Ovary (tissue), 3 donors: Measurements from ENCODE around the gene FTHL17.

Source experiments
- POLR2A ChIP-seq: fragments of 450-650 bp; IDR thresholded peaks from one replicate; pipeline ENCODE4 v1.6.1; 2017; ENCODE audit warnings: antibody characterized with exemption, mild to moderate bottlenecking, moderate library complexity
- TF ChIP-seq, protein P1 (sequence below), 3 donors: fragments of 450-650 bp in 2 of 3; fragments of 200-600 bp in 1 of 3; IDR thresholded peaks; one replicate each; pipeline versions ENCODE4 v1.5.1 to v1.8.0; 2016 to 2022; ENCODE audit warnings: antibody characterized with exemption in 3 of 3, mild to moderate bottlenecking in 1 of 3
- donor health status: DM: no; HTN: no; CAD: no.

DNA sequence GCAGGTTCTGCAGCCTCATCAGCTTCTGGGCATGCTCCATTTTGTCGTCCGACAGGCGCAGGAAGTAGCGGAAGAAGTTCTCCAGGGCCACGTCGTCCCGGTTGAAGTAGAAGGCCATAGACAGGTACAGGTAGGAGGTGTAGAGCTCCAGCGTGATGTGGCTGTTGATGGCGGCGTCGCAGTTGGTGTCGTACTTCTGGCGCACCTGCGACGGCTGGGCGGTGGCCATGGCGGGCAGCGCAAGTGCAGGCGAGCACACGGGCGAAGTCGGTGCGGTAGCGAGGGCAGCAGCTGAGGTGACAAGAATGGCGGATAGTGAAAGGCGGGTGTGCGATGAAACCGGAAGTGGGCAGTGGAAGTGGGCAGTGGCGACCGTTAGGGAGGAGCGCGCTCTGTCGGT, at the start of gene FTHL17:
- TF ChIP-seq POLR2A, result no peak
- TF ChIP-seq, protein P1, sequence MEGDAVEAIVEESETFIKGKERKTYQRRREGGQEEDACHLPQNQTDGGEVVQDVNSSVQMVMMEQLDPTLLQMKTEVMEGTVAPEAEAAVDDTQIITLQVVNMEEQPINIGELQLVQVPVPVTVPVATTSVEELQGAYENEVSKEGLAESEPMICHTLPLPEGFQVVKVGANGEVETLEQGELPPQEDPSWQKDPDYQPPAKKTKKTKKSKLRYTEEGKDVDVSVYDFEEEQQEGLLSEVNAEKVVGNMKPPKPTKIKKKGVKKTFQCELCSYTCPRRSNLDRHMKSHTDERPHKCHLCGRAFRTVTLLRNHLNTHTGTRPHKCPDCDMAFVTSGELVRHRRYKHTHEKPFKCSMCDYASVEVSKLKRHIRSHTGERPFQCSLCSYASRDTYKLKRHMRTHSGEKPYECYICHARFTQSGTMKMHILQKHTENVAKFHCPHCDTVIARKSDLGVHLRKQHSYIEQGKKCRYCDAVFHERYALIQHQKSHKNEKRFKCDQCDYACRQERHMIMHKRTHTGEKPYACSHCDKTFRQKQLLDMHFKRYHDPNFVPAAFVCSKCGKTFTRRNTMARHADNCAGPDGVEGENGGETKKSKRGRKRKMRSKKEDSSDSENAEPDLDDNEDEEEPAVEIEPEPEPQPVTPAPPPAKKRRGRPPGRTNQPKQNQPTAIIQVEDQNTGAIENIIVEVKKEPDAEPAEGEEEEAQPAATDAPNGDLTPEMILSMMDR (IDR thresholded peaks at IDR 0.05), result no peak
